MM.1S (cell line): ENCODE measurements around the gene CSTPP1.

Source experiments
- EZH2 ChIP-seq: fragments of 300-600 bp; sonication (generic); optimal IDR thresholded peaks from 2 replicates; pipeline ENCODE3; 2017; ENCODE audit warnings: low read depth, mild to moderate bottlenecking, antibody characterized with exemption, low read length, mixed read lengths
- EZH2phosphoT487 ChIP-seq: fragments of 300-600 bp; sonication (generic); IDR thresholded peaks from 2 replicates; pipeline ENCODE4 v1.6.1; 2018; ENCODE audit warnings: antibody characterized with exemption, low read length
- TF ChIP-seq, protein P1 (sequence below): fragments of 300-600 bp; sonication (generic); IDR thresholded peaks from 2 replicates; pipeline ENCODE4 v1.5.1; 2016; ENCODE audit warnings: antibody characterized with exemption, low read length, mixed read lengths

DNA sequence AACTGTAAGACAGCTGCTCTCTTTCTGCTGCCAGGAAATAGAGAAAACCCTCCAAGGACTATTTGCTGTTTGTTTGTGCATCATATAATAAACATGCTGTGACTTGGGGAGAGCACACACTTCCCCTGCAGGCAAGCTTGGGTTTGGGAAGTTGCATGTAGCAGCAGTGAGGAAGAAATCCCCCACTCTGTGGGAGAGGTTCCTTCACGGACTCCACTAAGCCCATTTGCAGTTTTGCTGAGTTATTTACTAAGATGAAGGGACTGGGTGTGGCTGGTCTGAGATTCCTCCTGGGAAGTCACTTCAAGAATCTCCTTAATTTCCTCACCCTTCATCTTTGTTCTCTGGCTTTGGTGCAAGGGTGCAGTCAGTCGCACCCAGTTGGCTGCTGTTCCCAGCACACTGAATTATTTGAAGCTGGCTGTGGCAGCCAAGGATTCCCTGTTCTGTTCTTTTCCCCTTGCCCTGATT lies 135.3 kb downstream of the CSTPP1 start:
- TF ChIP-seq, protein P1, sequence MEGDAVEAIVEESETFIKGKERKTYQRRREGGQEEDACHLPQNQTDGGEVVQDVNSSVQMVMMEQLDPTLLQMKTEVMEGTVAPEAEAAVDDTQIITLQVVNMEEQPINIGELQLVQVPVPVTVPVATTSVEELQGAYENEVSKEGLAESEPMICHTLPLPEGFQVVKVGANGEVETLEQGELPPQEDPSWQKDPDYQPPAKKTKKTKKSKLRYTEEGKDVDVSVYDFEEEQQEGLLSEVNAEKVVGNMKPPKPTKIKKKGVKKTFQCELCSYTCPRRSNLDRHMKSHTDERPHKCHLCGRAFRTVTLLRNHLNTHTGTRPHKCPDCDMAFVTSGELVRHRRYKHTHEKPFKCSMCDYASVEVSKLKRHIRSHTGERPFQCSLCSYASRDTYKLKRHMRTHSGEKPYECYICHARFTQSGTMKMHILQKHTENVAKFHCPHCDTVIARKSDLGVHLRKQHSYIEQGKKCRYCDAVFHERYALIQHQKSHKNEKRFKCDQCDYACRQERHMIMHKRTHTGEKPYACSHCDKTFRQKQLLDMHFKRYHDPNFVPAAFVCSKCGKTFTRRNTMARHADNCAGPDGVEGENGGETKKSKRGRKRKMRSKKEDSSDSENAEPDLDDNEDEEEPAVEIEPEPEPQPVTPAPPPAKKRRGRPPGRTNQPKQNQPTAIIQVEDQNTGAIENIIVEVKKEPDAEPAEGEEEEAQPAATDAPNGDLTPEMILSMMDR, result no peak
- TF ChIP-seq EZH2 (no peak), EZH2phosphoT487 (no peak)
